ENCODE data around the gene ADAMTS10.

DNA sequence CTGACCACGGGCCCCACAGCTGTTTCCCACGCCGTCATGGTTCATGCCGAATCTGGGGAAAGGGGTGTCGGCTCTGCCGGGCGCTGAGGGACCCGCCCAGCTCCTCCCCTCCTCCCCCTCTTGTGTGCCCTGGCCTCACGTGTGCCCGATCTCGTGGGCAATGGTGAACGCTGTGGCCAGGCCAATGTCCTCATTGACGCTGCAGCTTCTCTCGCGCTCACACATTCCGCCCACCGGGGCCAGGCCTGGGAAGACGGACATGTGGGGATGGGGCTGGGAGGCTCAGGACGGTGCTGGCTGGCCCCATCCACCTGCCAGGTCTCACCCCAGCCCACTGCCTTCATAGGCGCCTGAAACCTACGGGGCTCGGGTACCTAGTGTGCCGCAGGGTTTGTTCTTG, 14.3 kb downstream of the ADAMTS10 start:
- no peak for TF ChIP-seq POLR2AphosphoS5 (IDR thresholded peaks at IDR 0.05; ENCODE audit: insufficient read depth, low read depth, low read length)
- TF ChIP-seq, protein P1, sequence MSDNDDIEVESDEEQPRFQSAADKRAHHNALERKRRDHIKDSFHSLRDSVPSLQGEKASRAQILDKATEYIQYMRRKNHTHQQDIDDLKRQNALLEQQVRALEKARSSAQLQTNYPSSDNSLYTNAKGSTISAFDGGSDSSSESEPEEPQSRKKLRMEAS (IDR thresholded peaks at IDR 0.05; ENCODE audit: insufficient read depth, insufficient read length), result no peak
- TF ChIP-seq, protein P2, sequence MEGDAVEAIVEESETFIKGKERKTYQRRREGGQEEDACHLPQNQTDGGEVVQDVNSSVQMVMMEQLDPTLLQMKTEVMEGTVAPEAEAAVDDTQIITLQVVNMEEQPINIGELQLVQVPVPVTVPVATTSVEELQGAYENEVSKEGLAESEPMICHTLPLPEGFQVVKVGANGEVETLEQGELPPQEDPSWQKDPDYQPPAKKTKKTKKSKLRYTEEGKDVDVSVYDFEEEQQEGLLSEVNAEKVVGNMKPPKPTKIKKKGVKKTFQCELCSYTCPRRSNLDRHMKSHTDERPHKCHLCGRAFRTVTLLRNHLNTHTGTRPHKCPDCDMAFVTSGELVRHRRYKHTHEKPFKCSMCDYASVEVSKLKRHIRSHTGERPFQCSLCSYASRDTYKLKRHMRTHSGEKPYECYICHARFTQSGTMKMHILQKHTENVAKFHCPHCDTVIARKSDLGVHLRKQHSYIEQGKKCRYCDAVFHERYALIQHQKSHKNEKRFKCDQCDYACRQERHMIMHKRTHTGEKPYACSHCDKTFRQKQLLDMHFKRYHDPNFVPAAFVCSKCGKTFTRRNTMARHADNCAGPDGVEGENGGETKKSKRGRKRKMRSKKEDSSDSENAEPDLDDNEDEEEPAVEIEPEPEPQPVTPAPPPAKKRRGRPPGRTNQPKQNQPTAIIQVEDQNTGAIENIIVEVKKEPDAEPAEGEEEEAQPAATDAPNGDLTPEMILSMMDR (IDR thresholded peaks at IDR 0.05; ENCODE audit: extremely low read depth in 1 of 2, insufficient read depth in 1 of 2, low read depth in 1 of 2, low read length in 2 of 2), result no peak
- TF ChIP-seq FOS (IDR thresholded peaks at IDR 0.05; ENCODE audit: borderline replicate concordance, insufficient read depth, low read length), result no peak
- no peak for TF ChIP-seq MYC (IDR thresholded peaks at IDR 0.05; ENCODE audit: low read depth, low read length)

Data from endothelial cell of umbilical vein (primary cell).